ENCODE results near the gene LPIN3. TPM values are rescaled to one million over a fixed set of nuclear protein-coding genes. Genes with fewer than 3 reads are reported as not detected.
A peak's percentile ranks its signal among the peaks of the same experiment; 100 is the strongest.

LPIN3 gene
- total and polyA plus RNA-seq, 12 donors: 11.1 to 45.5 (median 18.2) TPM

GRCh38 chr20:41376349-41376748 lies 35.7 kb downstream of the LPIN3 start:
- DNase-seq: no peak
- no peak for ATAC-seq
- H3K36me3 ChIP-seq: no peaks in the 10 kb centered on the region
- WGBS, 2 donors: 93 to 96% methylated on average over 5 of the region's 5 CpGs
- TF ChIP-seq CTCF (IDR thresholded peaks at IDR 0.05): no peak
- no peak overlapping the region for H3K4me3 ChIP-seq
- peaks cover 0 to 26% (median 0%) of the 10 kb centered on the region in 7 donors for H3K27me3 ChIP-seq
- intact Hi-C loops (cut with DNase I): no loop called here
- peaks cover 0 to 3% (median 0%) of the 10 kb centered on the region in 11 donors for H3K9me3 ChIP-seq
- H3K27ac ChIP-seq: no peak overlapping the region
- H3K4me1 ChIP-seq: no peaks in the 10 kb centered on the region

- H3K4me1 ChIP-seq: no peaks in the 10 kb centered on the region
- intact Hi-C loops (cut with DNase I): no loop called here
- H3K36me3 ChIP-seq: no peaks in the 10 kb centered on the region
- H3K9me3 ChIP-seq: no peaks in the 10 kb centered on the region
- ATAC-seq (no peak), DNase-seq (no peak)
- H3K27ac ChIP-seq: no peak overlapping the region
- 56 to 69% methylated on average over 6 of the region's 6 CpGs for WGBS, 2 donors
- H3K4me3 ChIP-seq: no peak overlapping the region
- no peak for TF ChIP-seq CTCF (IDR thresholded peaks at IDR 0.05)
- H3K27me3 ChIP-seq: peaks cover 0 to 26% (median 0%) of the 10 kb centered on the region in 7 donors
Measured at GRCh38 chr20:41377275-41377674, 36.7 kb downstream of the LPIN3 start.

GRCh38 chr20:41379551-41379950 lies 38.9 kb downstream of the LPIN3 start:
- no peak for TF ChIP-seq CTCF (IDR thresholded peaks at IDR 0.05)
- no peak for DNase-seq
- Histone ChIP-seq H3K27me3 (peaks cover 0 to 26% (median 0%) of the 10 kb centered on the region in 7 donors), H3K4me1 (peaks cover 0 to 6% (median 0%) of the 10 kb centered on the region in 9 donors), H3K9me3 (no peaks in the 10 kb centered on the region), H3K36me3 (no peaks in the 10 kb centered on the region), H3K27ac (no peak overlapping the region), H3K4me3 (no peak overlapping the region)
- ATAC-seq: no peak
- 85 to 94% methylated on average over 2 of the region's 2 CpGs for WGBS, 2 donors
- intact Hi-C loops (cut with DNase I): no loop called here

GRCh38 chr20:41380551-41381193 lies 40.1 kb downstream of the LPIN3 start:
- Histone ChIP-seq H3K27me3 (peaks cover 0 to 20% (median 0%) of the 10 kb centered on the region in 7 donors), H3K27ac (no peak overlapping the region), H3K4me3 (no peak overlapping the region), H3K9me3 (no peaks in the 10 kb centered on the region), H3K36me3 (no peaks in the 10 kb centered on the region), H3K4me1 (peaks cover 0 to 6% (median 0%) of the 10 kb centered on the region in 9 donors)
- DNase-seq (no peak), ATAC-seq (peak in 1 of 8 donors; percentile 38)
- 73 to 79% methylated on average over 12 of the region's 12 CpGs for WGBS, 2 donors
- intact Hi-C loops (cut with DNase I): no loop called here
- TF ChIP-seq CTCF (IDR thresholded peaks at IDR 0.05): no peak
